Panc1 (cell line): Measurements from ENCODE around the gene ARHGAP31. TPM values are rescaled to one million over a fixed set of nuclear protein-coding genes. Genes with fewer than 3 reads are reported as not detected.
A peak's percentile ranks its signal among the peaks of the same experiment; 100 is the strongest.

ENCODE experiments used
- ATAC-seq: fragments of 200-7000 bp; cut with Tn5 transposase; 2 replicates; pipeline ENCODE4 v1.9.1; 2020; ENCODE audit warnings: mild to moderate bottlenecking, moderate library complexity
- BruUV-seq: library from RNA; stranded (reverse); fragments of 400-500 nt; replicated peaks from 2 replicates; lab custom pipeline; 2021; lab: Mats Ljungman, UMichigan
- CTCF ChIA-PET: fragments of 300-600 bp; sonication (Branson Sonifier 250); formaldehyde crosslinking; loops from one replicate; lab custom pipeline; 2022; ENCODE audit warnings: antibody characterized with exemption; lab: Charles Lee
- POLR2A ChIA-PET: fragments of 300-600 bp; sonication (Branson Sonifier 250); formaldehyde crosslinking; loops from one replicate; lab custom pipeline; 2022; ENCODE audit warnings: antibody characterized with exemption; lab: Charles Lee
- DNase-seq: peaks from one replicate; pipeline ENCODE4 v3.0.0-alpha.2; 2010; ENCODE audit warnings: low read depth, low spot score
- H3K27ac ChIP-seq: 2 replicates; pipeline ENCODE4 v1.5.1; 2011; ENCODE audit warnings: mild to moderate bottlenecking, low read length, inconsistent platforms
- H3K27me3 ChIP-seq: fragments of 200-500 bp; sonication (Bioruptor generic); 2 replicates; pipeline ENCODE4 v1.6.0; 2014; ENCODE audit warnings: low read length, inconsistent platforms; ENCODE audit not compliant: control insufficient read depth, insufficient read depth
- H3K36me3 ChIP-seq: fragments of 200-500 bp; sonication (Bioruptor generic); 2 replicates; pipeline ENCODE4 v1.5.1; 2014; ENCODE audit warnings: inconsistent platforms, mild to moderate bottlenecking, low read length, moderate library complexity; ENCODE audit not compliant: control insufficient read depth, insufficient read depth
- H3K4me1 ChIP-seq: 2 replicates; pipeline ENCODE4 v1.5.1; 2011; ENCODE audit warnings: inconsistent platforms, mild to moderate bottlenecking, low read length, moderate library complexity; ENCODE audit not compliant: control insufficient read depth, insufficient read depth
- H3K4me3 ChIP-seq, 2 experiments: 2 replicates each; pipeline ENCODE4 v1.5.1; 2011 to 2012; ENCODE audit warnings: low read depth in 2 of 2, low read length in 2 of 2, mild to moderate bottlenecking in 2 of 2, inconsistent platforms in 1 of 2, moderate library complexity in 1 of 2
- H3K9me3 ChIP-seq: fragments of 200-500 bp; sonication (Bioruptor generic); 2 replicates; pipeline ENCODE4 v1.5.1; 2014; ENCODE audit warnings: low read depth, mild to moderate bottlenecking, inconsistent platforms, low read length, moderate library complexity; ENCODE audit not compliant: control insufficient read depth, insufficient read depth
- CTCF ChIP-seq: fragments of 450-650 bp; IDR thresholded peaks from 2 replicates; pipeline ENCODE4 v1.5.1; 2017; ENCODE audit warnings: mild to moderate bottlenecking
- POLR2AphosphoS5 ChIP-seq: IDR thresholded peaks from 2 replicates; pipeline ENCODE4 v1.6.1; 2012; ENCODE audit warnings: mild to moderate bottlenecking, low read depth, low read length, moderate library complexity
- REST ChIP-seq, 2 experiments: IDR thresholded peaks; 2 replicates each; pipeline ENCODE4 v1.6.1; 2011 to 2012; ENCODE audit warnings: low read depth in 2 of 2, control low read depth in 1 of 2, low read length in 1 of 2, mild to moderate bottlenecking in 1 of 2, moderate library complexity in 1 of 2; ENCODE audit not compliant: insufficient read depth in 1 of 2
- SIN3A ChIP-seq: IDR thresholded peaks from 2 replicates; pipeline ENCODE4 v1.6.1; 2012; ENCODE audit warnings: low read depth, mild to moderate bottlenecking, low read length, moderate library complexity, borderline replicate concordance; ENCODE audit not compliant: insufficient read depth
- TCF7L2 ChIP-seq: IDR thresholded peaks from 2 replicates; pipeline ENCODE4 v1.6.1; 2011; ENCODE audit warnings: mild to moderate bottlenecking, low read depth, low read length, inconsistent platforms
- in situ Hi-C: cut with HindIII; loops from 2 replicates; pipeline ENCODE4 v1.10.0; 2016; ENCODE audit warnings: low sequenced_read_pairs, low pct_unique_long_range_greater_than_20kb
- intact Hi-C: fragments of 100-400 bp; cut with micrococcal nuclease; formaldehyde crosslinking; loops from one replicate; pipeline ENCODE4 v1.10.0; 2022; ENCODE audit not compliant: unreplicated experiment
- total RNA-seq: library from RNA; stranded (reverse); gene quantifications from one replicate; pipeline ENCODE4 v1.2.1, GENCODE V29; 2021; ENCODE audit not compliant: unreplicated experiment

ARHGAP31 gene
- total RNA-seq, 1 experiment from 2014 or later = 7.6 TPM

GRCh38 chr3:119457246-119457645 lies 163.1 kb downstream of the ARHGAP31 start:
- no peaks in the 10 kb centered on the region for H3K27me3 ChIP-seq
- TF ChIP-seq REST (IDR thresholded peaks at IDR 0.05; ENCODE audit: insufficient read depth in 1 of 2, low read depth in 2 of 2, low read length in 1 of 2) = no peak
- H3K27ac ChIP-seq = no peak overlapping the region
- ATAC-seq = no peak
- no peak for DNase-seq
- peaks cover 38% of the 10 kb centered on the region for H3K36me3 ChIP-seq
- H3K4me1 ChIP-seq = peaks cover 7% of the 10 kb centered on the region
- intact Hi-C loops (no loop called here), in situ Hi-C loops (no loop called here)
- ChIA-PET CTCF (no interaction called here), POLR2A (interaction anchor here (0.7 kb wide), 1 partner anchor 19 kb away, joined by 3 read pairs; no protein-coding TSS in a partner anchor)
- no peaks in the 10 kb centered on the region for H3K9me3 ChIP-seq
- no TSS peak for BruUV-seq
- H3K4me3 ChIP-seq = no peak overlapping the region

- intact Hi-C loops = loop anchor here (10.0 kb wide), 1 partner anchor 189 kb away; no protein-coding TSS in a partner anchor
- peaks cover 14% of the 10 kb centered on the region for H3K4me1 ChIP-seq
- POLR2A ChIA-PET = interaction anchor here (0.5 to 1.8 kb wide), 6 partner anchors 9 to 1794 kb away, joined by 3 to 7 read pairs (median 4); partner anchors contain the start of gene TIMMDC1
Measured at GRCh38 chr3:119463171-119464169, 169.3 kb downstream of the ARHGAP31 start, which contains the start of gene TMEM39A. Gene TMEM39A, minus strand, starts transcription at chr3:119463615. Its CDS starts 1,541 bp downstream, at chr3:119462074.

More at GRCh38 chr3:119463171-119464169, 169.3 kb downstream of the ARHGAP31 start, which contains the start of gene TMEM39A:
- in situ Hi-C loops = no loop called here
- Histone ChIP-seq H3K4me3 (peak within 1 kb of the TSS; percentile 80 to 97), H3K27me3 (no peaks in the 10 kb centered on the region), H3K9me3 (no peaks in the 10 kb centered on the region), H3K27ac (peak within 1 kb of the TSS; percentile 97), H3K36me3 (peaks cover 12% of the 10 kb centered on the region)
- CTCF ChIA-PET = interaction anchor here (0.5 kb wide), 1 partner anchor 86 kb away, joined by 4 read pairs; no protein-coding TSS in a partner anchor
- DNase-seq = peak; percentile 91
- BruUV-seq = TSS peak; percentile 78
- peak; percentile 99 for ATAC-seq
- TF ChIP-seq POLR2AphosphoS5 = peak; percentile 99
- no peak; the same call in 1 of the 2 replicates for TF ChIP-seq TCF7L2
- TF ChIP-seq REST (IDR thresholded peaks at IDR 0.05; ENCODE audit: insufficient read depth in 1 of 2, low read depth in 2 of 2, low read length in 1 of 2) = peak in 1 of 2 experiments; percentile 74; a peak in 1 of 4 replicates
- TF ChIP-seq CTCF = no peak
- TF ChIP-seq SIN3A = peak; percentile 91; the same call in 1 of the 2 replicates
